ENCODE data around the gene AURKB.

- TF ChIP-seq CTCF (IDR thresholded peaks at IDR 0.05) (no peak), POLR2A (IDR thresholded peaks at IDR 0.05) (peak in 2 of 4 donors; percentile 20 to 60), POLR2AphosphoS5 (IDR thresholded peaks at IDR 0.05) (peak; percentile 74 to 94 (median 82))
These were observed 38.6 kb upstream of the AURKB start, which contains the start of gene PFAS for GRCh38 chr17:8248751-8249607.
